ENCODE results near the gene MAGIX.

Gene MAGIX

DNA sequence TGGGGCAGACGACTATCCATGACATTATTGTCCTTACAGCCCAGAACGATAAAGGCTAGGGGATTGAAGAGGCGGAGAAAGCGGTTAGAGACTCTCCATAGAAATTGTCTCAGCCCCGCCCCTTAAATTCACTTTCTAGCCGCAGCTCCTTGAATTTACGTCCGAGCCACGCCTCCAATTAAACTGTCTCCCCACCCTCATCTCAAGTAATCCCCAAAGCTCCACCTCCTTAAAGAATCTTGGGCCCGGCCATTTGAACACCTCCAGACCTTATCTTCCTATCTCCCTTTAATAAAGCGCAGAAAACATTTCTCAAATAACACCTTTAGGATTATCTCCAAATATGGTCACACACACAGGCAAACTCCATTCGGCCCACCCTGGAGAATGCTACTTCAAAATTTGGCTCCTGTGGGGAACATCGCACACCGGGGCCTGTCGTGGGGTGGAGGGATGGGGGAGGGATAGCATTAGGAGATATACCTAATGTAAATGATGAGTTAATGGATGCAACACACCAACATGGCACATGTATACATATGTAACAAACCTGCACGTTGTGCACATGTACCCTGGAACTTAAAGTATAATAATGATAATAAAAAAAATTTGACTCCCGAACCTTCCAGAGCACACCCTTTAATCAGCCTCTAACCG, 7.2 kb upstream of the MAGIX start:
- peak; percentile 34 for ATAC-seq
- TF ChIP-seq, protein P1, sequence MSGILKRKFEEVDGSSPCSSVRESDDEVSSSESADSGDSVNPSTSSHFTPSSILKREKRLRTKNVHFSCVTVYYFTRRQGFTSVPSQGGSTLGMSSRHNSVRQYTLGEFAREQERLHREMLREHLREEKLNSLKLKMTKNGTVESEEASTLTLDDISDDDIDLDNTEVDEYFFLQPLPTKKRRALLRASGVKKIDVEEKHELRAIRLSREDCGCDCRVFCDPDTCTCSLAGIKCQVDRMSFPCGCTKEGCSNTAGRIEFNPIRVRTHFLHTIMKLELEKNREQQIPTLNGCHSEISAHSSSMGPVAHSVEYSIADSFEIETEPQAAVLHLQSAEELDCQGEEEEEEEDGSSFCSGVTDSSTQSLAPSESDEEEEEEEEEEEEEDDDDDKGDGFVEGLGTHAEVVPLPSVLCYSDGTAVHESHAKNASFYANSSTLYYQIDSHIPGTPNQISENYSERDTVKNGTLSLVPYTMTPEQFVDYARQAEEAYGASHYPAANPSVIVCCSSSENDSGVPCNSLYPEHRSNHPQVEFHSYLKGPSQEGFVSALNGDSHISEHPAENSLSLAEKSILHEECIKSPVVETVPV (CRISPR knock-in tag; IDR thresholded peaks at IDR 0.05): no peak
- TF ChIP-seq ESRRG (CRISPR knock-in tag; IDR thresholded peaks at IDR 0.05) (no peak), ZFP3 (CRISPR knock-in tag; IDR thresholded peaks at IDR 0.05) (no peak)

DNA sequence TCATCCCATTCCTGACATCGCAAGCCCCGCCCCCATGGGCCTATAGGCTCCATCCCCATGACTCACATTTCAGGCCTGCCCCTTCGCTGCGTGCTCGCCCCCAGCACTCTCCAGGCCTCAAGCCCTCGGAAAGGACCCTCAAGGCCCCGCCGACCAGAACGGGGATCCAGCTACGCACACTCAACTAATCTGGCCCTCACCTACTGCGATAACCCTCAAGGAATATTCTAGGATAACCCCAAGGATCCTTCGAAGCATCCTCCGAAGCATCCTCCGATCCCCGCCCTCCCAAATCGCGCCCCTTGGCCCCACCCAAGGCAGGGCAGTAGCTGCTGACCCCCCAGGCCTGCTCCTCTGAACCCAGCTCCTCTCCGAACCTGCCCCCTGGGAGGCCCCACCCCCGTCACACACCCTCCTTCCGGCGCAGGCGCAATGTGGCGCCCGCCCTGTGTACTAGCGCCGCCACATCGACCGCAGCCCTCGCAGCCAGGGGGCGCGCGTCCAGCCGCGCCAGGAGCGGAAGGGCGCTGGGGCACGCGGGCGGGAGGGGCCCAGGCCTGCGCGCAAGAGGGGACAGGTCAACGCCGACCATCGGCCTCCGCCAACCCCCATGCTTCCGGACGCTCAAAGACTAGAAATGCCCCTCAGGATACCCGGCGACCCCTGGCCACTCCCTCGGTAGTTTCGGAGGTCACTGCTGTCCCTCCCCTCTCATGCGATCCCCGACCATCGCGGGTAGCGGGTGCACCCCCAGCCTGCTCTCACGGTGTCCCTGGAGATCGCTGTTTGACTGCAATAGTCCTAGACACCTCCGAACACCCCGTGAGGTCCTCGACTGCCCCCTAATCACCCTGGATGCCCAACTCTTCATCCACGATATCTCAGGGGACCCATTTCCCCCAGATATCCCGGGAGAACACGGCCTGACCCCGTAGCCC, 6.4 kb upstream of the MAGIX start:
- TF ChIP-seq RARB (CRISPR knock-in tag; IDR thresholded peaks at IDR 0.05) (no peak), PATZ1 (CRISPR knock-in tag; IDR thresholded peaks at IDR 0.05; ENCODE audit: borderline replicate concordance) (peak; percentile 81; the same call in 1 of the 2 replicates), OSR1 (CRISPR knock-in tag; IDR thresholded peaks at IDR 0.05) (no peak)

DNA sequence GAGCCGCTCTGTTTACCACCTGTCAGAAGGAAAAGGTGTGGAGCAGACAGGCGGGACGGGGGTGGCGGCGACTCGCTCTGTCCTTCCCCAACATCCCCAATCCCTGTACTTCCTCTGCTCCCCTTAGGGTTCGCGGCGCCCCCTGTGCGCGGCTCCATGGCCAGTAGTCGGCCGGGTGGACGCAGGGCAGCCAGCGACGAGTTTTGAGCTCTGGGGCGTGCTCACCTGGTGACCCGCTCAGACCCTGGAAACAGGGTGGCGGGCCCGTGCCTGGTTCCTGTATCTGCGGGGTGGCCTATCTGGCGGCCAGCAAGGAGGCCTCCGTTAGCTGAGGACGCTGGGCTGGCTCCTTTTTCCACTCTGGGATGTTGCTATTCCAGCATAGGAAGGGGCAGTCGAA, 5.4 kb upstream of the MAGIX start:
- TF ChIP-seq PPARA (CRISPR knock-in tag; IDR thresholded peaks at IDR 0.05; ENCODE audit: borderline replicate concordance): no peak
- TF ChIP-seq, protein P1 (CRISPR knock-in tag; IDR thresholded peaks at IDR 0.05): no peak
- no peak for TF ChIP-seq SNAI2 (CRISPR knock-in tag; IDR thresholded peaks at IDR 0.05)
- no peak for TF ChIP-seq ARNTL (CRISPR knock-in tag; IDR thresholded peaks at IDR 0.05; ENCODE audit: borderline replicate concordance, low read depth)
- no peak for TF ChIP-seq ZFP3 (CRISPR knock-in tag; IDR thresholded peaks at IDR 0.05)
- TF ChIP-seq TOX (CRISPR knock-in tag; IDR thresholded peaks at IDR 0.05; ENCODE audit: borderline replicate concordance): no peak
- no peak for TF ChIP-seq ESRRG (CRISPR knock-in tag; IDR thresholded peaks at IDR 0.05)
- TF ChIP-seq, protein P2, sequence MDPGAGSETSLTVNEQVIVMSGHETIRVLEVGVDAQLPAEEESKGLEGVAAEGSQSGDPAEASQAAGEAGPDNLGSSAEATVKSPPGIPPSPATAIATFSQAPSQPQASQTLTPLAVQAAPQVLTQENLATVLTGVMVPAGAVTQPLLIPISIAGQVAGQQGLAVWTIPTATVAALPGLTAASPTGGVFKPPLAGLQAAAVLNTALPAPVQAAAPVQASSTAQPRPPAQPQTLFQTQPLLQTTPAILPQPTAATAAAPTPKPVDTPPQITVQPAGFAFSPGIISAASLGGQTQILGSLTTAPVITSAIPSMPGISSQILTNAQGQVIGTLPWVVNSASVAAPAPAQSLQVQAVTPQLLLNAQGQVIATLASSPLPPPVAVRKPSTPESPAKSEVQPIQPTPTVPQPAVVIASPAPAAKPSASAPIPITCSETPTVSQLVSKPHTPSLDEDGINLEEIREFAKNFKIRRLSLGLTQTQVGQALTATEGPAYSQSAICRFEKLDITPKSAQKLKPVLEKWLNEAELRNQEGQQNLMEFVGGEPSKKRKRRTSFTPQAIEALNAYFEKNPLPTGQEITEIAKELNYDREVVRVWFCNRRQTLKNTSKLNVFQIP (CRISPR knock-in tag; IDR thresholded peaks at IDR 0.05; ENCODE audit: borderline replicate concordance, low read depth): no peak
- no peak for TF ChIP-seq ZNF8 (CRISPR knock-in tag; IDR thresholded peaks at IDR 0.05)
- TF ChIP-seq ZNF565 (CRISPR knock-in tag; conservative IDR thresholded peaks at IDR 0.05; ENCODE audit: low read depth): no peak
- TF ChIP-seq, protein P3, sequence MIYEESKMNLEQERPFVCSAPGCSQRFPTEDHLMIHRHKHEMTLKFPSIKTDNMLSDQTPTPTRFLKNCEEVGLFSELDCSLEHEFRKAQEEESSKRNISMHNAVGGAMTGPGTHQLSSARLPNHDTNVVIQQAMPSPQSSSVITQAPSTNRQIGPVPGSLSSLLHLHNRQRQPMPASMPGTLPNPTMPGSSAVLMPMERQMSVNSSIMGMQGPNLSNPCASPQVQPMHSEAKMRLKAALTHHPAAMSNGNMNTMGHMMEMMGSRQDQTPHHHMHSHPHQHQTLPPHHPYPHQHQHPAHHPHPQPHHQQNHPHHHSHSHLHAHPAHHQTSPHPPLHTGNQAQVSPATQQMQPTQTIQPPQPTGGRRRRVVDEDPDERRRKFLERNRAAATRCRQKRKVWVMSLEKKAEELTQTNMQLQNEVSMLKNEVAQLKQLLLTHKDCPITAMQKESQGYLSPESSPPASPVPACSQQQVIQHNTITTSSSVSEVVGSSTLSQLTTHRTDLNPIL (CRISPR knock-in tag; IDR thresholded peaks at IDR 0.05; ENCODE audit: low read depth): no peak
- TF ChIP-seq PATZ1 (CRISPR knock-in tag; IDR thresholded peaks at IDR 0.05; ENCODE audit: borderline replicate concordance): no peak
- ATAC-seq: no peak

More for the DNA sequence above, 6.4 kb upstream of the MAGIX start:
- peak; percentile 94 for ATAC-seq

DNA sequence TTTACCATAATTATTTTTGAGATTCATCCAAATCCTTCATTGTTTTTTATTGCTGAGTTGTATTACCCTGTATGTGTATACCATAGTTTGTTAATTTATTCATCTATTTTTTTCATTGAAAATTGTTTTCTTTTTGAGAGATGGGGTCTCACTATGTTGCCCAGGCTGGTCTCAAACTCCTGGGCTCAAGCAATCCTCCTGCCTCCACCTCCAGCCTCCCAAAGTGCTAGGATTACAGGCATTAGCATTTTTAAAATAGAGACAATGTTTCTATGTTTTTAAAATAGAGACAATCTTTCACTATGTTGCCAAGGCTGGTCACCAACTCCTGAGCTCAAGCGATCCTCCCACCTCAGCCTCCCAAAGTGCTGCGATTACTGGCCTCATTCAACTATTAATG, 1.6 kb upstream of the MAGIX start:
- ATAC-seq: no peak
- TF ChIP-seq TOX (CRISPR knock-in tag; IDR thresholded peaks at IDR 0.05; ENCODE audit: borderline replicate concordance): no peak
- no peak for TF ChIP-seq ZNF8 (CRISPR knock-in tag; IDR thresholded peaks at IDR 0.05)
- no peak for TF ChIP-seq ZC3H10 (CRISPR knock-in tag; IDR thresholded peaks at IDR 0.05)
- TF ChIP-seq ESRRG (CRISPR knock-in tag; IDR thresholded peaks at IDR 0.05): no peak
- TF ChIP-seq ZFP30 (CRISPR knock-in tag; IDR thresholded peaks at IDR 0.05): no peak
- TF ChIP-seq BACH2 (CRISPR knock-in tag; IDR thresholded peaks at IDR 0.05; ENCODE audit: borderline replicate concordance): no peak
- TF ChIP-seq ZNF565 (CRISPR knock-in tag; conservative IDR thresholded peaks at IDR 0.05; ENCODE audit: low read depth): no peak
- no peak for TF ChIP-seq ISL1 (CRISPR knock-in tag; IDR thresholded peaks at IDR 0.05)
- no peak for TF ChIP-seq RARB (CRISPR knock-in tag; IDR thresholded peaks at IDR 0.05)
- no peak for TF ChIP-seq PATZ1 (CRISPR knock-in tag; IDR thresholded peaks at IDR 0.05; ENCODE audit: borderline replicate concordance)
- TF ChIP-seq PPARA (CRISPR knock-in tag; IDR thresholded peaks at IDR 0.05; ENCODE audit: borderline replicate concordance): no peak
- TF ChIP-seq ARNTL (CRISPR knock-in tag; IDR thresholded peaks at IDR 0.05; ENCODE audit: borderline replicate concordance, low read depth): no peak
- no peak for TF ChIP-seq CSDC2 (CRISPR knock-in tag; IDR thresholded peaks at IDR 0.05)
